ENCODE measurements around the gene DERA.
A peak's percentile ranks its signal among the peaks of the same experiment; 100 is the strongest.
"Not testable (repeated sequence)": the region's sequence is repeated elsewhere in the genome, so short reads cannot be mapped to it uniquely, and the experiment has no call there.

Gene DERA

DNA sequence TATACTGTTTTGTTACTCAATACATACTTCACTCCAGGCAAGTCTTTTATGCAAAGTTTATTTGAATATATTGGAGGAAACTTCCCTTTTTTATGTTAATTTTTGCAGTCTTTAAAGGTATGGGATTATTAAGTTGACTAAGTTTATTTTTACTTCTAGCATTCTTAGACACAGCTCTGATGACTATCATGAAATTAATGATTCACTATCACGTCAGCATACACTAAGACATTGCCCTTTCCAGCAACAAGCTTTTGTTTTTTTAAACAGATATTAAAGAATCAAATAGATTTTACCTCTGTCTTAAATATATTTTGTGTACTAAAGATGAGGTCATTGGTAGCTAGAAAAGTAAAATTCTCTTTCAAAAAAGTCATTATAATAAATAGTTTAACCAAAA lies 52.1 kb downstream of the DERA start:
- DNase-seq (ENCODE audit: low read depth in 2 of 2), result no peak

DNA sequence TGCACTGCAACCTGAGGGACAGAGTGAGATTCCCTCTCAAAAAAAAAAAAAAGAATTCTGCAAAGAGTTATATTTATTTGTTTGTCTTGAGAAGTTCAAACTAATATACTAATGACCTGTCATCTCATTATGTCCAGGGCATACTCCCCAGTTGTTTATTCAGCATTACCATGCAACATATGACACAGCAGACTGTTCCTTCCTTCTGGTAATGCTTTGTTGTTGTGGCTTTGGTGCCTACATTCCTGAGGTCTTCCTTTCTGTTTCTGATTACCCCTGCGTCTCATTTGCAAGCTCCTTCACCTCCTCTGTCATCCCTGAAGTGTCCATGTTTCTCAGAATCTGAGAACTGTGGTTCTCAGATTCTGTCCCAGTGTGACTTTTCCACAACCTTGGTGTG lies 55.3 kb downstream of the DERA start:
- no peak for DNase-seq (ENCODE audit: low read depth in 2 of 2)

- not testable (repeated sequence) for DNase-seq (ENCODE audit: low read depth in 2 of 2)
These were observed 55.9 kb downstream of the DERA start for GRCh38 chr12:15967053-15967452.

GRCh38 chr12:15971211-15971610 lies 60.1 kb downstream of the DERA start:
- DNase-seq (ENCODE audit: low read depth in 2 of 2), result no peak

GRCh38 chr12:15972894-15973293 lies 61.8 kb downstream of the DERA start:
- no peak for DNase-seq (ENCODE audit: low read depth in 2 of 2)

- peak; percentile 51 to 52 for DNase-seq (ENCODE audit: low read depth in 2 of 2)
These were observed 67.1 kb downstream of the DERA start for GRCh38 chr12:15977999-15978951.

DNA sequence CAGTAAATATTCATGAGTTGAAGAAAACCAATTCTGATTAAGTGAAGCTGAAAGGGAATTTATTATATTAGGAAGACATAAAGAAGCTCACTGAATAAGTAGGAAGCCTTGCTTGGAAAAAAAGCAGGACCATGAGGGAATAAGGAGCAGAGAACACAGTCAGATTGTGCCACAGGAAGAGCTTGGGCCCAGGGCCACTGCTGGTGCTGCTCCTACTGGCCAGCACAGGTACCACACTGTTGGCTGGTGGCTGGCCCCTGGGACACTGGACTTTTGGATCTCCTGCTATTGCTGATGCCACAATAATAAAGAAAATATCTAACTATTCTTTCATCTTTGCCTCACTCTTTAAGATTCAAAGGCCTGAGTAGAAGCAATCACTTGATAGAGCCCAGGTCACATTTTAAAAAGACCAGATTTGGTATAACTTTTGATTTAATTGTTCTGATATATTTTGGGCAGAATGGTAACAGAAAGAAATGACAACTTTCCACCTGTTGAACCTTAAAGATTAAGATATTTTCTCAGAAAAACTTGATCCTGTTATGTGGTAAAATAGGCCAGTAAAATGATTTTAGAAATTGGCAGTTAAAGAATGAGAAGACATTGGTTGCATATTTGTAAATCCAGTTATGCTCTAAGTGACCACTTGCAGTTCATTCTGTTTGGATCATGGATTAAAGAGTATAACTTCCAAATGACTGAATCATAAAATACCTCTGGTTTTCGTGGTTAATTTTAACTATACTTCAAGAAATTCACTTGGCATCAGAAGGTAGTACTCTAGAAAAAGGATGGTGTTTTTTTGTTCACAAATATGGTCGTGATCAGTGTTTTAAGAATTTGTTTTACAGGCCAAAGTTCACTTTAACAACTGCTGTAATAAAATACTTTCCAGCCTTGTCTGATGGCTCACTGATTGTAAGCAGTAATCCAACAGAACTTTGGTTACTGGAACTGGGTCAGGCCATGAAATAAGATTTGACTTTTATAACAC lies 68.3 kb downstream of the DERA start:
- peak; percentile 92 to 93 for DNase-seq (ENCODE audit: low read depth in 2 of 2)

DNA sequence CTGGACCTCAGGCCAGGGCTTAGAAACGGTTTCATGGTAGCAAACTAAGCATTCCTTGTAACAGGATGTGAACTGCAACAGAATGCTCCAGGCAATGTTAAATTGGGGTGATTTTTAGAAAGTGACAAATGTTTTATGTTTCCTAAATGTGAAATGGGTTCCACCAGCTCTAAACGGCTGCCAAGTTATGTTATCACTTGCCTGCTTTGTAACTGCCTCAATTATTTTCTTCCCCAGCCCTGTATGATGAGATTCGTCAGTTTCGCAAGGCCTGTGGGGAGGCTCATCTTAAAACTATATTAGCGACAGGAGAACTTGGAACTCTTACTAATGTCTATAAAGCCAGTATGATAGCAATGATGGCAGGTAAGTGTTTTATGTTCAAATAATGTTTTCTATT lies 70.9 kb downstream of the DERA start:
- DNase-seq (ENCODE audit: low read depth in 2 of 2), result no peak

- DNase-seq (ENCODE audit: low read depth in 2 of 2), result peak; percentile 33 to 37
These were observed 71.3 kb downstream of the DERA start for GRCh38 chr12:15982471-15982870.

GRCh38 chr12:15982921-15983320 lies 71.8 kb downstream of the DERA start:
- DNase-seq (ENCODE audit: low read depth in 2 of 2), result no peak

DNA sequence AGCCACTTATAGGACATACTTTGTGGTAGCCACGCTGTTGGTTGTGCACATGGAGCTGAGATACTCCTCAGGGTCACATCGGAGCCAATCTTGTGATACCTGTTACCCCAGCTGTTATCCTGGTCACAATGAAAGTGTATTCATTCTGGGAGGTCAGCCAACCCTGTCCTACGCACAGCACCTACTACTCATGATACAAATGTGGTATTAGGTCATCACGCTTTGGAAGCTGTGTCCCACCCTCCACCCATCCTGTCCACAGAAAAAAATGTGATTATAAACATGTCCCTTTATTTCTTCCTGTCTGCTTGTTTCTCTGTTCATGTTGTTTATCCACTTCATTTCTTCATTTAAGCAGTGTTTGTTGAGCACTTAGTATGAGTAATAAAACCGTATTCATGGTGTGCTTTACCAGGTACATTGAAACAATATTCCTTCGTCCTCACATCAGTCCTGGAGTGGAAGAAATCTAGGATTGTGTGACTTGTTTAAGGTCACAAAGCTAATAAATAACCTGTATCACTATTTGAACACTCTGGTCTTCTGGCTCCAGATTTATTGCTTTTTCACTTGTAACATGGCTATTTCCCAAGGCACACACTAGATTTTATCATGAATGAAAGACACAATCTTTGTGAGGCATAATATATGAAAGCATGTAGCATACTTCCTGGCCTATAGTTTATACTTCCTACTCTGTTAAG lies 73.1 kb downstream of the DERA start:
- DNase-seq (ENCODE audit: low read depth in 2 of 2), result no peak

DNA sequence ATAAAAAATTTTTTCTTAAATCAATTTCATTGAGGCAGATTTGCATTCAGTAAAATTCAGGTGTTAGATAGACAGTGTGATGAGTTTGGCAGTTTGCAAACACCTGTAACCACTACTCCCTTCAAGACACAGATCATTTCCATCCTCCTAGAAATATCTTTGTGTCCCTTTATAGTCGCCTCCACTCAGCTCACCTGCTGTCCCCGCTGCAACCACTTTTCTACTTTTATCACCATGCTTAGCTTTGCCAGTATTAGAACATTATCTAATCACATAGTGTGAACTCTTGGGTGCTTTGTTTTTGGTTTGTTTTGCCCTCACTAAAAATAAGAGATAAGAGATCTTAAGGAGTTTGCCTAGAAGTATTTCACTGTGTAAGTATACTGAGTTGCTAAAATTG lies 73.8 kb downstream of the DERA start:
- no peak for DNase-seq (ENCODE audit: low read depth in 2 of 2)

- no peak for DNase-seq (ENCODE audit: low read depth in 2 of 2)
These were observed 76.6 kb downstream of the DERA start for GRCh38 chr12:15987696-15988095.

DNA sequence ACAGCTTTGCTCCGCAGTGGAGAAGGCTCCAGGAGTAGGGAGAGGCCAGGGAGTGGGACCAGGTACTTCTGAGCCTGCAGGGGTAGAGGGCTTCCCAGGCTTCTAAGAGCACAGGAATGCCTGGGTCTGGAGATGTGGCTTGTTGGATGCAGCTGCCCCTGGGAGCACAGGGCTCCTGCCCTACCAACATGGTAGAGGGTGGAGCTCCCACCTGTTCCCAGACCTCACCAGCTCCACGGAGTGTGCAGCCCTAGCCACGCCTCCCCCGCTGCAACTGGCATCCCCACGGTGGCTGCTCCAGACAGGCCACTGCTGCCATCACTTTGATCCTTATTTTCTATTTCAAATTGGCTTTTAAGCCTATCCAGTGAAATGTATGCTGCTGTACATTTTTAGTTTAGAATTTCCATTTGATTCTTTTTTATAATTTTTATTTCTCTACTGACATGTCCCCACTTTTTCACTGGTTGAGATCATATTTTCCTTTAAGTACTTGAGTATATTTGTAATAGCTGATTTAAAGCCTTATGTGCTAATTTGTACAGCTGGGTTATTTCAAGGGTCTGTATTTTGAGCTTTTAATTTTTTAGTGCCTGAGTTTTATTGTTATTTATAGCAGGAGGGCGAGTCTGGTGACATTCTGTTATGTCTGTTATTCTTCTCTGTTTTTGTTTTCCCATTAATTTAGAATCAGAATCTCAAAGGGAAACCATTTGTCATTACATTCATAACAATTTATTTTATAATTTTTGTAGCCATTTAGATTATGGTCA lies 78.0 kb downstream of the DERA start:
- DNase-seq (ENCODE audit: low read depth in 2 of 2), result no peak

- no peak for DNase-seq (ENCODE audit: low read depth in 2 of 2)
These were observed 84.7 kb downstream of the DERA start for GRCh38 chr12:15995801-15996200.

DNA sequence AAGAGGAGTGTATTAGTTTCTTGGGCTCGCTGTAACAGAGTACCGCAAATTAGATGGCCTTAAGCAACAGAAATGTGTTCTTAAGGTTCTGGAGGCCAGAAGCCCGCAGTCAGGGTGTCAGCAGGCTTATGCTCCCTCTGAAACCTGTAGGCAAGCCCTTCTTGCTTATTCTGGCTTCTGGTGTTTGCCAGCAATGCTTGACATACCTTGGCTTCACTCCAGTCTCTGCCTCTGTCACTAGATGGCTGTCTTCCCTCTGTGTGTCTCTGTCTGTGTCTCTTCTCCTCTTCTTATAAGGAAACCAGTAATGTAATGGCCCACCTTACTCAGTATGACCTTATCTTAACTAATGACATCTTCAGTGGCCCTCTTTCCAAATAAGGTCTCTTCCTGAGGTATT lies 85.1 kb downstream of the DERA start:
- no peak for DNase-seq (ENCODE audit: low read depth in 2 of 2)

DNA sequence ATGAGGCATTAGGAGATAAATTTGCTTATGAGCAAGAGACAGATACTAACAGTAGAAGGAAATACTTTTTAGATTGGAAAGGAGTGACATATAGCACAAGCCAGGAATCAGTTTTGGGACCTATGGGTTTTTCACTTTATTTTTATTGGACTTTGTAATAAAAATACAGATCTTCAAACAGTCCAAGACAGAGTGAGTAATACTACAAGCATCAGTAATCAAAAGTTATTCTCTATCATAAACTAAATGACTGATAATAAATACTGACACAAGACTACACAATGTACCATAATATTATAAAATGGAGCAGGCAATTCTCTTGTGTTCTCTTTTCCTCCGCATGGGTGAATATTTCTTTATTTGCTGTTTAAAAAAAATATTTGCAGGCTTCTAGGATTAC lies 85.8 kb downstream of the DERA start:
- no peak for DNase-seq (ENCODE audit: low read depth in 2 of 2)

- no peak for DNase-seq (ENCODE audit: low read depth in 2 of 2)
These were observed 86.8 kb downstream of the DERA start for GRCh38 chr12:15997910-15998309.

DNA sequence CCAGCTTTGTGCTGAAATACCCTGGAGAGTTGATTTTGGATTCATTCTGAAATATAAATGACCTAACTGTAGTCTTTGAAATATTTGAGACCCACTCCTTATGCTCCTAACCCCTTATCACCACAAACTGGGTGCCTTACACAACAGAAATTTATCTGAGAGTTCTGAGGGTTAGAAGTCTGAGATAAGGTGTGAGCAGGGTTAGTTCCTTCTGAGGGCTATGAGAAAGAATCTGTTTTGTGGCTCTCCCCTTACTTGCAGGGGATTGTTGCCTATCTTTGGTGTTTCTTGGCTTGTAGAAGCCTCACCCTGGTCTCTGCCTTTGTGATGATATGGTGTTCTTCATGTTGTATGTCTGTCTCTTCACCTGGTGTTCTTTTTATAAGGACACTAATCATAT lies 91.7 kb downstream of the DERA start:
- no peak for DNase-seq (ENCODE audit: low read depth in 2 of 2)

DNA sequence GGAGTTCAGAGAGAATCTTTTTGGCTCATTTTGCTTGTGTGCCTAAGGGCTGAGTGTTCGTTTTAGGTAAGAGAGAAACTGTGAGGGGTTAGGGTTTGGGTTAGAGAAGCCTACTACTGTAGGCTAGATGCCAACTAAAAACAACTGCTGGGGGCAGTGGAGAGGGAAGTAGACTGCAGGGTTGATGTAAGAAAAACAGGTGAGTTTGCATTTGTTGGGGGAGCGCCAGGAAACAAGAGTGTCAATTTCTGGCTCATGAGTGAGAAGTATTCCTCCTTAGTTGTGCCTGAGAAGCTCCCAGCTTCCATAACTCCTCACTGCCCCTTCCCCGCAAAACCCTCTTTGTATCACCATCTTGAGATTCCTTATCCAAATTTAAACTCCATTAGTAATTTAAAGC lies 92.3 kb downstream of the DERA start:
- no peak for DNase-seq (ENCODE audit: low read depth in 2 of 2)

- no peak for DNase-seq (ENCODE audit: low read depth in 2 of 2)
These were observed 95.6 kb downstream of the DERA start for GRCh38 chr12:16006752-16007151.

Data from fibroblast of skin of left quadriceps (primary cell).